Coronary artery (tissue), 2 donors: ENCODE data around the gene TMEM178A.

Experiments used
- DNase-seq: peaks from one replicate; pipeline ENCODE4 v3.0.0-alpha.2; 2017; ENCODE audit warnings: low spot score
- H3K27ac ChIP-seq, 2 donors: fragments of 200-600 bp; sonication (generic); one replicate each; pipeline ENCODE4 v1.5.1; 2016 to 2019
- H3K4me3 ChIP-seq: fragments of 200-600 bp; sonication (generic); 2 replicates; pipeline ENCODE4 v1.5.1; 2016; ENCODE audit warnings: mild to moderate bottlenecking, moderate library complexity
- TF ChIP-seq, protein P1 (sequence below): fragments of 200-600 bp; sonication (generic); IDR thresholded peaks from one replicate; pipeline ENCODE4 v1.5.1; 2019; ENCODE audit warnings: antibody characterized with exemption

The TMEM178A gene

DNA sequence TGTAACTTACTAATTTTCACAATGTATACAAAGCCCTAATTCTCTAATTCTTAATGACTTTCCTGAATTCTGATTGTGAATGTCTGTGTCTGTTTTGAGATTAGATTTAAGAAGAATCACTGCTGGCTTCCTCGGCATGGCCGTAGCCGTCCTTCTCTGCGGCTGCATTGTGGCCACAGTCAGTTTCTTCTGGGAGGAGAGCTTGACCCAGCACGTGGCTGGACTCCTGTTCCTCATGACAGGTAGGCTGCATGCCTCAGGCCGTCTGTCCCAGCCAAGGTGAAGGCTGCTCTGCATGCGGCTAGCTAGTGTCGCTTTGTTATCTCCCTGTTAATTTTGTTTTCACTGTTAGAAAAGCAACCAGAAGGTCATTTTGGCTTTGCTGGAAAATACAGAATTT, 41.2 kb downstream of the TMEM178A start:
- Histone ChIP-seq H3K27ac (no peak overlapping the region), H3K4me3 (no peak overlapping the region)
- TF ChIP-seq, protein P1, sequence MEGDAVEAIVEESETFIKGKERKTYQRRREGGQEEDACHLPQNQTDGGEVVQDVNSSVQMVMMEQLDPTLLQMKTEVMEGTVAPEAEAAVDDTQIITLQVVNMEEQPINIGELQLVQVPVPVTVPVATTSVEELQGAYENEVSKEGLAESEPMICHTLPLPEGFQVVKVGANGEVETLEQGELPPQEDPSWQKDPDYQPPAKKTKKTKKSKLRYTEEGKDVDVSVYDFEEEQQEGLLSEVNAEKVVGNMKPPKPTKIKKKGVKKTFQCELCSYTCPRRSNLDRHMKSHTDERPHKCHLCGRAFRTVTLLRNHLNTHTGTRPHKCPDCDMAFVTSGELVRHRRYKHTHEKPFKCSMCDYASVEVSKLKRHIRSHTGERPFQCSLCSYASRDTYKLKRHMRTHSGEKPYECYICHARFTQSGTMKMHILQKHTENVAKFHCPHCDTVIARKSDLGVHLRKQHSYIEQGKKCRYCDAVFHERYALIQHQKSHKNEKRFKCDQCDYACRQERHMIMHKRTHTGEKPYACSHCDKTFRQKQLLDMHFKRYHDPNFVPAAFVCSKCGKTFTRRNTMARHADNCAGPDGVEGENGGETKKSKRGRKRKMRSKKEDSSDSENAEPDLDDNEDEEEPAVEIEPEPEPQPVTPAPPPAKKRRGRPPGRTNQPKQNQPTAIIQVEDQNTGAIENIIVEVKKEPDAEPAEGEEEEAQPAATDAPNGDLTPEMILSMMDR: no peak
- DNase-seq: no peak

DNA sequence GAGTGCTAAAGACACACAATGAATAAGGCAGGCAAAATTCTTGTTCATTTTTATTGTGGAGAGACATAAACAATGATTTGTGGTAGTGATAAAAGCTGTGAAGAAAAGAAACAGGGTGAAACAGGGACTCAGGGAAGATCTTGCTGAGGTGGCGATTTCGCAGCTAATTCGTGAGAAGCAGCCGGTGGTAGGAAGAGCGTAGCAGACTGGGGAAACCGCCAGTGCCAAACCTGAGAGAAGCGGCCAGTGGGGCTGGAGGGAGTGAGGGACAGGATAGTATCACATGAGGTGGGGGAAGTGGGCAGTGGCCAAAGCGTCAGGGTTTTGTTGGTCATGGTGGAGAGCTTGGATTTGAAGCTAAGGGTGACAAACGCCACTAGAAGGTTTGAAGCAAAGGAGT, 42.3 kb downstream of the TMEM178A start:
- TF ChIP-seq, protein P1: no peak
- H3K27ac ChIP-seq: no peak overlapping the region
- no peak for DNase-seq
- no peak overlapping the region for H3K4me3 ChIP-seq

DNA sequence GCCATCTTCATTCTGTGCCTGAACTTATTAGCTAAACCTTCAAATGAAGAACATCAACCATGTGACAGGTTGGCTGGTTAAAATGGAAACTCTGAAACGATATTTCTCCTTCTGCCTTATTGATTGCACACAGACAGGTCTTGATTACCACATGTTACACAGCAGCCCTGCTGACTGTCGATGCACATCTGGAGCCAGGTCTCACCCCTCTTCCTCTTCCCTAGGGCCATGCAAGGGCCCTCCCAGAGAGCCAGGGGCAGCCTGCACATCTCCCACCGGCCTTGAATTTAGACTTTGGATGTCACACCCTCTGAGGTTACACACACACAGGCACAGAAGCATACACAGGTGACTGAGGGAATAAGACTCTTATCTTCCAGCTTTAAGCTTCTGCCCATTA, 45.1 kb downstream of the TMEM178A start:
- TF ChIP-seq, protein P1: no peak
- Histone ChIP-seq H3K27ac (no peak overlapping the region), H3K4me3 (no peak overlapping the region)
- no peak for DNase-seq

DNA sequence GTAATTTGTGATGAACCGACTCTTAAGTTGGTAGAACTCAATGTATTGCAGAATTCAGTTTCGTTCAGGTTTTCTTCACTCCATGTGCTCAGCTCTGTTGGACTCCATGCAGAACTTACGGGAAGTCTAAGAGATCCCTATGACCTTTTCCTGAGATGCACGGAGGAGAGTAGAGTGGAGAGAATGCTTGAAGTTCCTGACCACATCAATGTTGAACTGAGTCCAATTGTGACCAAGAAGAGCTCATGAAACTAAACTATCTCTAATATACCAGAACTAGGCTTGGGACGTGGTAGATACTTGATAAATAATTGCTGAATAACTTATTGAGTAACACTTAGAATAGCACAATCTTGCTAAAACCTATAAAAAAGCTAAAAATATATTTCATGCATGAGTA, 47.2 kb downstream of the TMEM178A start:
- DNase-seq: no peak
- TF ChIP-seq, protein P1: no peak

DNA sequence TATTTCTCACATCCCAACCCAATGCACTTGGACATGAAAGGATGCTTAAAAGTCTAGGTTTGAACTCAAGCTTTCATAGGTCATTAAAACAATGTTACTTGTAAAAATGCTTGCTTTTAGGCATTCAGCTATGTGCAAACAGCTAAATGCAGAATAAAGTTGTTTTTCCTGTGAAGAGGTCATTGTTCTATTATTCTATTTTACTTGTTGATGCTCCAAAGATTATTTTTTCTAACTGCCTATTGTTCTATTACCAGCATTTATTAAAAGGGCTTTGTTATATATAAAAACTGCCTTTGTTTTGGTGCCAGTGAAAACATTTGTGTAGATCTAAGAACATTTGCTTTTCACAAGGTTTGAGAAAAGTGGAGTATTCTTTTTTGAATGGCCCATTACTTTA, 49.4 kb downstream of the TMEM178A start:
- no peak for DNase-seq
- H3K4me3 ChIP-seq: no peak overlapping the region
- TF ChIP-seq, protein P1: no peak
- no peak overlapping the region for H3K27ac ChIP-seq

More for the DNA sequence above, 47.2 kb downstream of the TMEM178A start:
- no peak overlapping the region for H3K4me3 ChIP-seq
- H3K27ac ChIP-seq: no peak overlapping the region

DNA sequence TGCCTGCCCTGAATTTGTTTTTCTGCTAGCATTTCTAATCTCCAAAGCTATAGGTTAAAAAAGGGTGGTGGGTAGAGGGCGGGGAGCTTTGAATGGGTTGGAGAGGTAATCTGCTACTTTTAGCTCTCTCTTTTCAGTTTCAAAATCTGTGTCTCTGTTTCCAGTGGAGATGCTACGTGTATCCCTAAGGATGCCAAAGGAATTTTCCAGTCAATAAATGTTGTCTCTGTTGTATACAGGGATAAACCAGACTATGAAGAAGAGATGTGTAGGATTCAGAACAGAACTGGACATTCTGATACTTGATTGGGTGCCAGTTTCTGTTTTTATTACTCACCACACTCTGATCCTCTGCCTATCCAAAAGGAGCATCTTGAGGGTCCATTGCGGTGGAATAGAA, 50.1 kb downstream of the TMEM178A start:
- Histone ChIP-seq H3K4me3 (no peak overlapping the region), H3K27ac (no peak overlapping the region)
- TF ChIP-seq, protein P1: no peak
- no peak for DNase-seq

DNA sequence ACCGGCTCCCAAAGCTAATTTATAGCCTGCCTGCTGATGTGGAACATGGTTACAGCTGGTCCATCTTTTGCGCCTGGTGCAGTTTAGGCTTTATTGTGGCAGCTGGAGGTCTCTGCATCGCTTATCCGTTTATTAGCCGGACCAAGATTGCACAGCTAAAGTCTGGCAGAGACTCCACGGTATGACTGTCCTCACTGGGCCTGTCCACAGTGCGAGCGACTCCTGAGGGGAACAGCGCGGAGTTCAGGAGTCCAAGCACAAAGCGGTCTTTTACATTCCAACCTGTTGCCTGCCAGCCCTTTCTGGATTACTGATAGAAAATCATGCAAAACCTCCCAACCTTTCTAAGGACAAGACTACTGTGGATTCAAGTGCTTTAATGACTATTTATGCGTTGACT, 51.4 kb downstream of the TMEM178A start:
- no peak overlapping the region for H3K27ac ChIP-seq

More for the DNA sequence above, 51.4 kb downstream of the TMEM178A start:
- no peak for DNase-seq
- H3K4me3 ChIP-seq: no peak overlapping the region
- TF ChIP-seq, protein P1: no peak
